Chondrocyte (in vitro differentiated cells): ENCODE measurements around the gene DRC3. TPM values are rescaled to one million over a fixed set of nuclear protein-coding genes. Genes with fewer than 3 reads are reported as not detected.
A peak's percentile ranks its signal among the peaks of the same experiment; 100 is the strongest.

Experiments used
- DNase-seq: peaks from one replicate; pipeline ENCODE4 v3.0.0; 2021; ENCODE audit warnings: mixed read lengths, low spot score
- H3K27ac Mint-ChIP-seq: one replicate; pipeline ENCODE4 v1.8.0; 2021; ENCODE audit warnings: mild to moderate bottlenecking, moderate library complexity, mixed read lengths; ENCODE audit not compliant: unreplicated experiment
- H3K27me3 Mint-ChIP-seq: 2 replicates; pipeline ENCODE4 v1.8.0; 2021; ENCODE audit warnings: low read depth, mixed read lengths
- H3K36me3 Mint-ChIP-seq: 2 replicates; pipeline ENCODE4 v1.8.0; 2021; ENCODE audit warnings: low read depth, mixed read lengths
- H3K4me1 Mint-ChIP-seq: 2 replicates; pipeline ENCODE4 v1.8.0; 2021; ENCODE audit warnings: low read depth, mild to moderate bottlenecking, mixed read lengths
- H3K4me3 Mint-ChIP-seq: one replicate; pipeline ENCODE4 v1.8.0; 2021; ENCODE audit warnings: mild to moderate bottlenecking, moderate library complexity, mixed read lengths; ENCODE audit not compliant: unreplicated experiment
- H3K9me3 Mint-ChIP-seq: 2 replicates; pipeline ENCODE4 v1.8.0; 2021; ENCODE audit warnings: low read depth, mixed read lengths
- CTCF ChIP-seq: fragments of 200-600 bp; sonication (generic); IDR thresholded peaks from 2 replicates; pipeline ENCODE4 v1.5.0; 2021; ENCODE audit warnings: antibody characterized with exemption, mild to moderate bottlenecking, moderate library complexity
- total RNA-seq: library from RNA; stranded (reverse); gene quantifications from 3 replicates; pipeline ENCODE4 v1.2.1, GENCODE V29; 2021

Gene DRC3
- total RNA-seq, 1 donor from 2014 or later = 1.2 TPM

GRCh38 chr17:18040261-18040858 lies 67.7 kb downstream of the DRC3 start:
- H3K27me3 Mint-ChIP-seq = no peaks in the 10 kb centered on the region
- peak overlapping the region; percentile 88 for H3K4me3 Mint-ChIP-seq
- no peak for DNase-seq
- H3K4me1 Mint-ChIP-seq = peaks cover 47% of the 10 kb centered on the region
- H3K36me3 Mint-ChIP-seq = peaks cover 2% of the 10 kb centered on the region
- TF ChIP-seq CTCF = no peak
- H3K9me3 Mint-ChIP-seq = no peaks in the 10 kb centered on the region
- H3K27ac Mint-ChIP-seq = peak overlapping the region; percentile 81

GRCh38 chr17:18041776-18042175 lies 69.1 kb downstream of the DRC3 start:
- peaks cover 2% of the 10 kb centered on the region for H3K36me3 Mint-ChIP-seq
- no peaks in the 10 kb centered on the region for H3K9me3 Mint-ChIP-seq
- TF ChIP-seq CTCF = no peak
- H3K27ac Mint-ChIP-seq = no peak overlapping the region
- DNase-seq = no peak
- H3K27me3 Mint-ChIP-seq = no peaks in the 10 kb centered on the region
- H3K4me3 Mint-ChIP-seq = no peak overlapping the region
- peaks cover 47% of the 10 kb centered on the region for H3K4me1 Mint-ChIP-seq

- H3K4me1 Mint-ChIP-seq = peaks cover 39% of the 10 kb centered on the region
- H3K4me3 Mint-ChIP-seq = no peak overlapping the region
- H3K27ac Mint-ChIP-seq = no peak overlapping the region
- DNase-seq = no peak
- H3K27me3 Mint-ChIP-seq = no peaks in the 10 kb centered on the region
- peaks cover 6% of the 10 kb centered on the region for H3K36me3 Mint-ChIP-seq
- TF ChIP-seq CTCF = no peak
- H3K9me3 Mint-ChIP-seq = no peaks in the 10 kb centered on the region
Measured at GRCh38 chr17:18042983-18043382, 70.3 kb downstream of the DRC3 start.

GRCh38 chr17:18043491-18043890 lies 70.8 kb downstream of the DRC3 start:
- Mint-ChIP-seq H3K9me3 (no peaks in the 10 kb centered on the region), H3K27me3 (no peaks in the 10 kb centered on the region), H3K36me3 (peaks cover 6% of the 10 kb centered on the region), H3K4me1 (peaks cover 34% of the 10 kb centered on the region), H3K27ac (no peak overlapping the region), H3K4me3 (no peak overlapping the region)
- DNase-seq = no peak
- TF ChIP-seq CTCF = peak; percentile 71

GRCh38 chr17:18044609-18045008 lies 71.9 kb downstream of the DRC3 start:
- no peak for TF ChIP-seq CTCF
- no peak overlapping the region for H3K27ac Mint-ChIP-seq
- H3K9me3 Mint-ChIP-seq = no peaks in the 10 kb centered on the region
- H3K4me3 Mint-ChIP-seq = no peak overlapping the region
- H3K27me3 Mint-ChIP-seq = no peaks in the 10 kb centered on the region
- DNase-seq = no peak
- peaks cover 28% of the 10 kb centered on the region for H3K4me1 Mint-ChIP-seq
- peaks cover 7% of the 10 kb centered on the region for H3K36me3 Mint-ChIP-seq
